ENCODE results near the gene ARID1B. TPM values are rescaled to one million over a fixed set of nuclear protein-coding genes. Genes with fewer than 3 reads are reported as not detected.

ARID1B gene
- total and polyA plus RNA-seq, 9 of the 15 experiments (the other 6 are each of a cell fraction or from before 2014, with no cell fraction given) = 12.5 to 50.5 (median 25.8) TPM

DNA sequence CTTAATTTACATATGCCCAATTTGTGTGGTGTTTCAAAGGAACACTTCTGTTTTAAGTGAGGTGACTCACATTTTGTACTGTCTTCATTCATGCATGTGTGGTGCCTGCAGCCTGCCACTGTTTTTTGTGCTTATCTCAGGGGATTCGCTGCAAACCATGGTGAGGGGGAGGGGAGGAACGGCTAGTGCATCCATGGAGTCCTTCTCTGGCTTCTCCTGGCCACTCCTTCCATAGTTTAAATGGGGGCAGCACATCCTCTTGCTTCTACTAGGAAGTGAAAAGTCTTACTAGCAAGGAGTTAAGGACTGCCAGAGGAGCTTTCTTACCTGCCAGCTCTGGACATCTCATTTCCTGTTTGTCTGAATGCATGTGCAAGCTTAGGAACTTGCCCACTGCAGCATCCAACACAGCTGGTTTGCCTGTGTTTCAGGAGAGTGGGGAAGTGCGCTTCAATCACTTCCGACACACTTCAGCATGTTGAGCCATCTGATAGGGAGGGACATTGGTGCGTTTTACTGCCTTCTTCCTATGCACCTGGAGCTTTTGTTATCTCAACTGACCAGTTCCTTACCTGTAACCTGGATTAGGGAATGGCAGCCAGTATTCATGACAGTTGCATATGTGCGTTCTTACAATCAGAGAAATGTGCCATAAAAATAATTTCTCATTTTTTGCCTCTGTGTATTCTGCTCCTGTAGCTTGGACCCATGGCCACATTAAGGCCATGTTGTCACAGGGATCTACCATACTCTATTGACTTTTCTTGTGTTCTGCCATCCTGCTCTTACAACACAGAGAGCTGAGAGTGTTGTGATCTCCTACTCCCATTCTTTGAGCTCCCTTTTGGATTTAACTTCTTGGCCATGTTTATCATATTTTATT is 211.3 kb downstream of the ARID1B start (continued):
- TF ChIP-seq, protein P1, sequence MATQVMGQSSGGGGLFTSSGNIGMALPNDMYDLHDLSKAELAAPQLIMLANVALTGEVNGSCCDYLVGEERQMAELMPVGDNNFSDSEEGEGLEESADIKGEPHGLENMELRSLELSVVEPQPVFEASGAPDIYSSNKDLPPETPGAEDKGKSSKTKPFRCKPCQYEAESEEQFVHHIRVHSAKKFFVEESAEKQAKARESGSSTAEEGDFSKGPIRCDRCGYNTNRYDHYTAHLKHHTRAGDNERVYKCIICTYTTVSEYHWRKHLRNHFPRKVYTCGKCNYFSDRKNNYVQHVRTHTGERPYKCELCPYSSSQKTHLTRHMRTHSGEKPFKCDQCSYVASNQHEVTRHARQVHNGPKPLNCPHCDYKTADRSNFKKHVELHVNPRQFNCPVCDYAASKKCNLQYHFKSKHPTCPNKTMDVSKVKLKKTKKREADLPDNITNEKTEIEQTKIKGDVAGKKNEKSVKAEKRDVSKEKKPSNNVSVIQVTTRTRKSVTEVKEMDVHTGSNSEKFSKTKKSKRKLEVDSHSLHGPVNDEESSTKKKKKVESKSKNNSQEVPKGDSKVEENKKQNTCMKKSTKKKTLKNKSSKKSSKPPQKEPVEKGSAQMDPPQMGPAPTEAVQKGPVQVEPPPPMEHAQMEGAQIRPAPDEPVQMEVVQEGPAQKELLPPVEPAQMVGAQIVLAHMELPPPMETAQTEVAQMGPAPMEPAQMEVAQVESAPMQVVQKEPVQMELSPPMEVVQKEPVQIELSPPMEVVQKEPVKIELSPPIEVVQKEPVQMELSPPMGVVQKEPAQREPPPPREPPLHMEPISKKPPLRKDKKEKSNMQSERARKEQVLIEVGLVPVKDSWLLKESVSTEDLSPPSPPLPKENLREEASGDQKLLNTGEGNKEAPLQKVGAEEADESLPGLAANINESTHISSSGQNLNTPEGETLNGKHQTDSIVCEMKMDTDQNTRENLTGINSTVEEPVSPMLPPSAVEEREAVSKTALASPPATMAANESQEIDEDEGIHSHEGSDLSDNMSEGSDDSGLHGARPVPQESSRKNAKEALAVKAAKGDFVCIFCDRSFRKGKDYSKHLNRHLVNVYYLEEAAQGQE (IDR thresholded peaks at IDR 0.05; ENCODE audit: borderline replicate concordance) = no peak
- TF ChIP-seq, protein P1 (CRISPR knock-in tag; IDR thresholded peaks at IDR 0.05; ENCODE audit: low read depth) = no peak
- TF ChIP-seq, protein P2, sequence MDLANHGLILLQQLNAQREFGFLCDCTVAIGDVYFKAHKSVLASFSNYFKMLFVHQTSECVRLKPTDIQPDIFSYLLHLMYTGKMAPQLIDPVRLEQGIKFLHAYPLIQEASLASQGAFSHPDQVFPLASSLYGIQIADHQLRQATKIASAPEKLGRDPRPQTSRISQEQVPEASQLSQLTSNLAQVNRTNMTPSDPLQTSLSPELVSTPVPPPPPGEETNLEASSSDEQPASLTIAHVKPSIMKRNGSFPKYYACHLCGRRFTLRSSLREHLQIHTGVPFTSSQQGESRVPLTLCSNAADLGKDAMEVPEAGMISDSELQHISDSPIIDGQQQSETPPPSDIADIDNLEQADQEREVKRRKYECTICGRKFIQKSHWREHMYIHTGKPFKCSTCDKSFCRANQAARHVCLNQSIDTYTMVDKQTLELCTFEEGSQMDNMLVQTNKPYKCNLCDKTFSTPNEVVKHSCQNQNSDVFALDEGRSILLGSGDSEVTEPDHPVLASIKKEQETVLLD (IDR thresholded peaks at IDR 0.05) = 0 out of 2 replicates have a peak, but pooled peaks have one; percentile 20
- TF ChIP-seq ZNF121 (CRISPR knock-in tag; conservative IDR thresholded peaks at IDR 0.05) = no peak
- no peak for TF ChIP-seq ZNF274 (IDR thresholded peaks at IDR 0.05; ENCODE audit: borderline replicate concordance, low read depth, low read length)
- no peak for TF ChIP-seq NR3C1 (CRISPR knock-in tag; IDR thresholded peaks at IDR 0.05)
- TF ChIP-seq ZSCAN32 (CRISPR knock-in tag; IDR thresholded peaks at IDR 0.05) = no peak
- TF ChIP-seq KDM2B (CRISPR knock-in tag; IDR thresholded peaks at IDR 0.05) = no peak
- TF ChIP-seq, protein P3, sequence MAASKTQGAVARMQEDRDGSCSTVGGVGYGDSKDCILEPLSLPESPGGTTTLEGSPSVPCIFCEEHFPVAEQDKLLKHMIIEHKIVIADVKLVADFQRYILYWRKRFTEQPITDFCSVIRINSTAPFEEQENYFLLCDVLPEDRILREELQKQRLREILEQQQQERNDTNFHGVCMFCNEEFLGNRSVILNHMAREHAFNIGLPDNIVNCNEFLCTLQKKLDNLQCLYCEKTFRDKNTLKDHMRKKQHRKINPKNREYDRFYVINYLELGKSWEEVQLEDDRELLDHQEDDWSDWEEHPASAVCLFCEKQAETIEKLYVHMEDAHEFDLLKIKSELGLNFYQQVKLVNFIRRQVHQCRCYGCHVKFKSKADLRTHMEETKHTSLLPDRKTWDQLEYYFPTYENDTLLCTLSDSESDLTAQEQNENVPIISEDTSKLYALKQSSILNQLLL (CRISPR knock-in tag; IDR thresholded peaks at IDR 0.05; ENCODE audit: borderline replicate concordance) = no peak
- TF ChIP-seq NRF1 (conservative IDR thresholded peaks at IDR 0.05 in 1 of 2, IDR thresholded peaks at IDR 0.05 in 1 of 2) = no peak
- TF ChIP-seq, protein P4, sequence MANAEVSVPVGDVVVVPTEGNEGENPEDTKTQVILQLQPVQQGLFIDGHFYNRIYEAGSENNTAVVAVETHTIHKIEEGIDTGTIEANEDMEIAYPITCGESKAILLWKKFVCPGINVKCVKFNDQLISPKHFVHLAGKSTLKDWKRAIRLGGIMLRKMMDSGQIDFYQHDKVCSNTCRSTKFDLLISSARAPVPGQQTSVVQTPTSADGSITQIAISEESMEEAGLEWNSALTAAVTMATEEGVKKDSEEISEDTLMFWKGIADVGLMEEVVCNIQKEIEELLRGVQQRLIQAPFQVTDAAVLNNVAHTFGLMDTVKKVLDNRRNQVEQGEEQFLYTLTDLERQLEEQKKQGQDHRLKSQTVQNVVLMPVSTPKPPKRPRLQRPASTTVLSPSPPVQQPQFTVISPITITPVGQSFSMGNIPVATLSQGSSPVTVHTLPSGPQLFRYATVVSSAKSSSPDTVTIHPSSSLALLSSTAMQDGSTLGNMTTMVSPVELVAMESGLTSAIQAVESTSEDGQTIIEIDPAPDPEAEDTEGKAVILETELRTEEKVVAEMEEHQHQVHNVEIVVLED (CRISPR knock-in tag; IDR thresholded peaks at IDR 0.05) = no peak
- TF ChIP-seq GTF2F1 (IDR thresholded peaks at IDR 0.05; ENCODE audit: low read depth, low read length) = no peak
- TF ChIP-seq NFRKB (IDR thresholded peaks at IDR 0.05; ENCODE audit: low read depth) = no peak
- no peak for TF ChIP-seq FOXP1 (CRISPR knock-in tag; IDR thresholded peaks at IDR 0.05)
